Left ventricle myocardium inferior (tissue), 1 donor: ENCODE data around the gene SLC66A2. TPM values are rescaled to one million over a fixed set of nuclear protein-coding genes. Genes with fewer than 3 reads are reported as not detected.
A peak's percentile ranks its signal among the peaks of the same experiment; 100 is the strongest.

Experiments used
- DNase-seq: peaks from one replicate; pipeline ENCODE4 v3.0.0-alpha.2; 2020
- H3K27ac ChIP-seq: fragments of 200-600 bp; replicated peaks from 2 replicates; pipeline ENCODE4 v1.8.0; 2021
- H3K27me3 ChIP-seq: fragments of 200-600 bp; 2 replicates; pipeline ENCODE4 v1.8.0; 2021; ENCODE audit warnings: low read depth
- H3K36me3 ChIP-seq: fragments of 200-600 bp; 2 replicates; pipeline ENCODE4 v1.8.0; 2021
- H3K4me1 ChIP-seq: fragments of 200-600 bp; 2 replicates; pipeline ENCODE4 v1.8.0; 2021
- H3K4me3 ChIP-seq: fragments of 200-600 bp; 2 replicates; pipeline ENCODE4 v1.8.0; 2021; ENCODE audit warnings: mild to moderate bottlenecking, moderate library complexity
- H3K9me3 ChIP-seq: fragments of 200-600 bp; replicated peaks from 2 replicates; pipeline ENCODE4 v1.8.0; 2021
- CTCF ChIP-seq: fragments of 200-600 bp; IDR thresholded peaks from 2 replicates; pipeline ENCODE4 v1.8.0; 2021; ENCODE audit warnings: antibody characterized with exemption, mild to moderate bottlenecking, borderline replicate concordance
- intact Hi-C: fragments of 100-400 bp; cut with micrococcal nuclease; formaldehyde crosslinking; loops from one replicate; pipeline ENCODE4 v1.11.0; 2022
- total RNA-seq: library from RNA; stranded (reverse); fragmentation: NEBNext Ultra II Directional; extraction: Animal tissue kit (Norgen Biotek cat#: 25700); gene quantifications from one replicate; pipeline ENCODE4 v1.2.1, GENCODE V29; 2021
- donor health status: DM: no; HTN: yes; CAD: no; lungs with severe emphysema.

The SLC66A2 gene
- total RNA-seq, 1 donor from 2014 or later, result 27.4 TPM

- Histone ChIP-seq H3K27me3 (no peaks in the 10 kb centered on the region), H3K4me1 (peaks cover 15% of the 10 kb centered on the region), H3K36me3 (peaks cover 36% of the 10 kb centered on the region), H3K9me3 (no peaks in the 10 kb centered on the region), H3K4me3 (no peak overlapping the region), H3K27ac (no peak overlapping the region)
- intact Hi-C loops, result no loop called here
- TF ChIP-seq CTCF, result no peak
- peak; percentile 46 for DNase-seq
Measured at GRCh38 chr18:79975985-79976680, 24.7 kb upstream of the SLC66A2 start.

- DNase-seq, result no peak
- H3K9me3 ChIP-seq, result no peaks in the 10 kb centered on the region
- no peak for TF ChIP-seq CTCF
- intact Hi-C loops, result no loop called here
- peaks cover 46% of the 10 kb centered on the region for H3K36me3 ChIP-seq
- no peaks in the 10 kb centered on the region for H3K27me3 ChIP-seq
- H3K4me3 ChIP-seq, result no peak overlapping the region
- H3K27ac ChIP-seq, result no peak overlapping the region
- H3K4me1 ChIP-seq, result peaks cover 15% of the 10 kb centered on the region
Measured at GRCh38 chr18:79975043-79975442, 23.6 kb upstream of the SLC66A2 start.

- Histone ChIP-seq H3K4me1 (peaks cover 15% of the 10 kb centered on the region), H3K27ac (no peak overlapping the region), H3K4me3 (no peak overlapping the region), H3K27me3 (no peaks in the 10 kb centered on the region), H3K9me3 (no peaks in the 10 kb centered on the region), H3K36me3 (peaks cover 46% of the 10 kb centered on the region)
- DNase-seq, result no peak
- TF ChIP-seq CTCF, result no peak
- intact Hi-C loops, result no loop called here
Measured at GRCh38 chr18:79974025-79974654, 22.7 kb upstream of the SLC66A2 start.

GRCh38 chr18:79973517-79973916 lies 22.1 kb upstream of the SLC66A2 start:
- peaks cover 15% of the 10 kb centered on the region for H3K4me1 ChIP-seq
- H3K27ac ChIP-seq, result no peak overlapping the region
- no peak for TF ChIP-seq CTCF
- H3K36me3 ChIP-seq, result peaks cover 50% of the 10 kb centered on the region
- H3K27me3 ChIP-seq, result no peaks in the 10 kb centered on the region
- H3K9me3 ChIP-seq, result no peaks in the 10 kb centered on the region
- DNase-seq, result no peak
- H3K4me3 ChIP-seq, result no peak overlapping the region
- intact Hi-C loops, result no loop called here

- DNase-seq, result no peak
- intact Hi-C loops, result no loop called here
- Histone ChIP-seq H3K4me1 (peaks cover 8% of the 10 kb centered on the region), H3K27ac (no peak overlapping the region), H3K36me3 (peaks cover 55% of the 10 kb centered on the region), H3K4me3 (no peak overlapping the region), H3K27me3 (no peaks in the 10 kb centered on the region), H3K9me3 (no peaks in the 10 kb centered on the region)
- TF ChIP-seq CTCF, result no peak
Measured at GRCh38 chr18:79972720-79973119, 21.3 kb upstream of the SLC66A2 start.
